GM12878 (cell line): ENCODE results near the gene RBM4B. TPM values are rescaled to one million over a fixed set of nuclear protein-coding genes. Genes with fewer than 3 reads are reported as not detected.

Experiments used
- ATAC-seq: fragments of 200-7000 bp; cut with Tn5 transposase; 3 replicates; pipeline ENCODE4 v1.9.1; 2020; ENCODE audit warnings: mild to moderate bottlenecking, moderate library complexity
- BruUV-seq: library from RNA; stranded (reverse); fragments of 400-500 nt; replicated peaks from 2 replicates; lab custom pipeline; 2021; lab: Mats Ljungman, UMichigan
- CTCF ChIA-PET: fragments of 300-600 bp; sonication (Branson Sonifier 250); formaldehyde crosslinking; extraction: SDS; loops from one replicate; lab custom pipeline; 2021; ENCODE audit warnings: inconsistent platforms; lab: Yijun Ruan, JAX
- POLR2A ChIA-PET: fragments of 350-600 bp; formaldehyde crosslinking; extraction: SDS; loops from one replicate; lab custom pipeline; 2021; ENCODE audit warnings: inconsistent platforms; lab: Charles Lee
- RAD21 ChIA-PET: fragments of 300-600 bp; sonication (Branson Sonifier 250); formaldehyde crosslinking; loops from one replicate; lab custom pipeline; 2023; ENCODE audit warnings: antibody characterized with exemption; ENCODE audit not compliant: unreplicated experiment; lab: Charles Lee
- SMC1A ChIA-PET: fragments of 300-600 bp; sonication (Branson Sonifier 250); formaldehyde crosslinking; loops from one replicate; lab custom pipeline; 2023; ENCODE audit not compliant: unreplicated experiment, uncharacterized antibody; lab: Charles Lee
- DNase-seq: peaks from one replicate; pipeline ENCODE4 v3.0.0-alpha.2; 2011; ENCODE audit warnings: low read depth, low spot score
- FAIRE-seq: peaks from 3 replicates; lab custom pipeline; 2011; peaks lifted over from hg19 to GRCh38; lab: Jason Lieb, UNC
- H2AFZ ChIP-seq: 2 replicates; pipeline ENCODE4 v1.6.0; 2011; ENCODE audit warnings: low read depth, low read length, control low read depth; ENCODE audit not compliant: control insufficient read depth
- H3K27ac ChIP-seq: 2 replicates; pipeline ENCODE4 v1.5.1; 2011; ENCODE audit warnings: control low read depth; ENCODE audit not compliant: control insufficient read depth, insufficient read depth
- H3K27me3 ChIP-seq, 2 experiments: replicated peaks in 1 of 2; 2 replicates each; pipeline versions ENCODE4 v1.6.0 to v1.6.1; 2011; ENCODE audit warnings: low read length in 1 of 2; ENCODE audit not compliant: control insufficient read depth in 2 of 2, insufficient read depth in 2 of 2
- H3K36me3 ChIP-seq, 2 experiments: 2 replicates each; pipeline ENCODE4 v1.5.1; 2011; ENCODE audit warnings: low read length in 1 of 2; ENCODE audit not compliant: control insufficient read depth in 2 of 2, insufficient read depth in 2 of 2
- H3K4me1 ChIP-seq: 2 replicates; pipeline ENCODE4 v1.6.1; 2011; ENCODE audit warnings: mild to moderate bottlenecking, low read length, moderate library complexity, mixed read lengths; ENCODE audit not compliant: control insufficient read depth, insufficient read depth
- H3K4me2 ChIP-seq: 2 replicates; pipeline ENCODE4 v1.6.0; 2011; ENCODE audit warnings: control low read depth; ENCODE audit not compliant: control insufficient read depth, insufficient read depth
- H3K4me3 ChIP-seq: fragments of 200-600 bp; sonication (generic); 2 replicates; pipeline ENCODE4 v1.5.1; 2016
- H3K79me2 ChIP-seq: 2 replicates; pipeline ENCODE4 v1.6.0; 2011; ENCODE audit warnings: low read length; ENCODE audit not compliant: control insufficient read depth, insufficient read depth
- H3K9ac ChIP-seq: 2 replicates; pipeline ENCODE4 v1.8.0; 2011; ENCODE audit warnings: low read length, control low read depth, mixed read lengths; ENCODE audit not compliant: control insufficient read depth, insufficient read depth
- H3K9me3 ChIP-seq: replicated peaks from 3 replicates; pipeline ENCODE4 v1.5.1; 2011; ENCODE audit warnings: mild to moderate bottlenecking, low read length; ENCODE audit not compliant: control insufficient read depth, insufficient read depth
- H4K20me1 ChIP-seq: 2 replicates; pipeline ENCODE4 v1.6.0; 2011; ENCODE audit not compliant: control insufficient read depth, insufficient read depth
- NFXL1 ChIP-seq: fragments of 450-650 bp; IDR thresholded peaks from 2 replicates; pipeline ENCODE4 v1.6.1; 2017; ENCODE audit warnings: antibody characterized with exemption, mild to moderate bottlenecking, borderline replicate concordance
- NFYA ChIP-seq: IDR thresholded peaks from 2 replicates; pipeline ENCODE4 v1.6.1; 2011; ENCODE audit warnings: low read depth, mild to moderate bottlenecking, low read length, improper control_type of control experiment, borderline replicate concordance
- PML ChIP-seq: IDR thresholded peaks from 2 replicates; pipeline ENCODE4 v1.6.1; 2012; ENCODE audit warnings: low read length, inconsistent platforms
- ZZZ3 ChIP-seq: IDR thresholded peaks from 2 replicates; pipeline ENCODE4 v1.6.1; 2011; ENCODE audit warnings: low read depth; ENCODE audit not compliant: control insufficient read depth, insufficient read length
- WGBS: methylation state at CpG from one replicate; pipeline ENCODE4 v1.1.6; 2016; ENCODE audit warnings: low lambda C conversion rate; ENCODE audit not compliant: insufficient replicate concordance, insufficient coverage; ENCODE audit errors: missing lambda C conversion rate; 5-methylcytosine and 5-hydroxymethylcytosine counted together
- in situ Hi-C: fragments of 300-500 bp; cut with MboI; formaldehyde crosslinking; loops from 9 replicates; pipeline ENCODE4 v1.14.3; 2018; ENCODE audit warnings: mixed read lengths
- intact Hi-C: fragments of 100-400 bp; cut with micrococcal nuclease; formaldehyde crosslinking; loops from one replicate; pipeline ENCODE4 v1.14.2; 2022; ENCODE audit not compliant: unreplicated experiment
- polyA plus RNA-seq, 11 experiments: library from polyadenylated mRNA; depleted of rRNA in 4 of 11; unstranded in 6 of 11; stranded (reverse) in 5 of 11; fragments of >200 nt; fragmentation: Nextera tagmentation in 4 of 11; fragmentation: Illumina TruSeq in 1 of 11; extraction: Ambion mirVana in 4 of 11; extraction: Trizol in 1 of 11; gene quantifications; 1 replicate in 1 of 11; 2 replicates in 10 of 11; pipeline versions ENCODE4 v1.2.1 to v1.2.3, GENCODE V29; 2011 to 2016; ENCODE audit warnings: inconsistent platforms in 2 of 11, missing spikeins in 2 of 11, low read depth in 1 of 11
- total RNA-seq, 4 experiments: library from RNA; depleted of rRNA in 3 of 4; stranded (reverse); fragments of >200 nt in 3 of 4; fragmentation: Illumina TruSeq in 1 of 4; extraction: Trizol in 1 of 4; gene quantifications; 2 replicates each; pipeline versions ENCODE4 v1.2.1 to v1.2.3, GENCODE V29; 2013 to 2021
- TF ChIP-seq, protein P1 (sequence below): IDR thresholded peaks from 2 replicates; pipeline ENCODE4 v1.6.1; 2012; ENCODE audit warnings: improper control_type of control experiment, low read depth, low read length; ENCODE audit not compliant: insufficient replicate concordance
- TF ChIP-seq, protein P2 (sequence below): fragments of 450-650 bp; IDR thresholded peaks from 2 replicates; pipeline ENCODE4 v1.6.1; 2017; ENCODE audit warnings: mild to moderate bottlenecking, moderate library complexity
- TF ChIP-seq, protein P3 (sequence below): fragments of 450-650 bp; IDR thresholded peaks from 2 replicates; pipeline ENCODE4 v1.6.1; 2017; ENCODE audit warnings: mild to moderate bottlenecking
- TF ChIP-seq, protein P4 (sequence below): fragments of 450-650 bp; IDR thresholded peaks from 2 replicates; pipeline ENCODE4 v1.6.1; 2017; ENCODE audit warnings: low read depth, mild to moderate bottlenecking, moderate library complexity

The RBM4B gene
- total and polyA plus RNA-seq, 10 of the 15 experiments (the other 5 are each of a cell fraction or from before 2014, with no cell fraction given): 16.1 to 37.0 (median 21.6) TPM

DNA sequence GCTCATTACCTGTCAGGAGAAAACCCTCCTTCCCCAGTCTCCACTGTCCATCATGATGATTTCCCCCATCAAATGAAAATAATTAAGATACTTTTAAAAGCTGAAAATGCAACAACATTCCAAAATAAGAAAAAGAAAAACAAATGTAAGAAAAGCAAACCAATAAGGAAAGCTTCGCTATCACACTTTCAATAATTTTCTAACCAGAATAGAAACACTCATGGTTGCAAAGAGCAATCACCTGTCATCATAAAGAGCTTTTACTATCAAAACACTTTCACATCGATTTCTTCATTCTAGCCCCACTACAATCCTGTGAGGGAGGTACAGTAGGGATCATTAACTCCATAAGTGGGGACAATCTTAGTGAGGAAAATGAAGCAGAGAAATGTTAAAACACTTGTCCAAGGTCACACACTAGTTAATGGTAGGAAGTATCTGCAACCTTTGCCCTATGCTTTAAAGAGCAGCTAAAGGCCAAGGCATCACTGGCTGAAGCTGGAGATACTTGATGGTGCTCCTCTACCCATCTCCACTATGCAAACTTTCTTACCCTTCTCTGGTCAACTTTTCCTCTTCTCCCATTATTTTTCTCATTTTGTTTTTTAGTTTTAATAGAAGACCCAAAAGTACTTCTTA is 2.6 kb downstream of the RBM4B start:
- no peak for FAIRE-seq
- POLR2A ChIA-PET: interaction anchor here (0.7 kb wide), 1 partner anchor 203 kb away, joined by 3 read pairs; no protein-coding TSS in a partner anchor
- TF ChIP-seq, protein P1, sequence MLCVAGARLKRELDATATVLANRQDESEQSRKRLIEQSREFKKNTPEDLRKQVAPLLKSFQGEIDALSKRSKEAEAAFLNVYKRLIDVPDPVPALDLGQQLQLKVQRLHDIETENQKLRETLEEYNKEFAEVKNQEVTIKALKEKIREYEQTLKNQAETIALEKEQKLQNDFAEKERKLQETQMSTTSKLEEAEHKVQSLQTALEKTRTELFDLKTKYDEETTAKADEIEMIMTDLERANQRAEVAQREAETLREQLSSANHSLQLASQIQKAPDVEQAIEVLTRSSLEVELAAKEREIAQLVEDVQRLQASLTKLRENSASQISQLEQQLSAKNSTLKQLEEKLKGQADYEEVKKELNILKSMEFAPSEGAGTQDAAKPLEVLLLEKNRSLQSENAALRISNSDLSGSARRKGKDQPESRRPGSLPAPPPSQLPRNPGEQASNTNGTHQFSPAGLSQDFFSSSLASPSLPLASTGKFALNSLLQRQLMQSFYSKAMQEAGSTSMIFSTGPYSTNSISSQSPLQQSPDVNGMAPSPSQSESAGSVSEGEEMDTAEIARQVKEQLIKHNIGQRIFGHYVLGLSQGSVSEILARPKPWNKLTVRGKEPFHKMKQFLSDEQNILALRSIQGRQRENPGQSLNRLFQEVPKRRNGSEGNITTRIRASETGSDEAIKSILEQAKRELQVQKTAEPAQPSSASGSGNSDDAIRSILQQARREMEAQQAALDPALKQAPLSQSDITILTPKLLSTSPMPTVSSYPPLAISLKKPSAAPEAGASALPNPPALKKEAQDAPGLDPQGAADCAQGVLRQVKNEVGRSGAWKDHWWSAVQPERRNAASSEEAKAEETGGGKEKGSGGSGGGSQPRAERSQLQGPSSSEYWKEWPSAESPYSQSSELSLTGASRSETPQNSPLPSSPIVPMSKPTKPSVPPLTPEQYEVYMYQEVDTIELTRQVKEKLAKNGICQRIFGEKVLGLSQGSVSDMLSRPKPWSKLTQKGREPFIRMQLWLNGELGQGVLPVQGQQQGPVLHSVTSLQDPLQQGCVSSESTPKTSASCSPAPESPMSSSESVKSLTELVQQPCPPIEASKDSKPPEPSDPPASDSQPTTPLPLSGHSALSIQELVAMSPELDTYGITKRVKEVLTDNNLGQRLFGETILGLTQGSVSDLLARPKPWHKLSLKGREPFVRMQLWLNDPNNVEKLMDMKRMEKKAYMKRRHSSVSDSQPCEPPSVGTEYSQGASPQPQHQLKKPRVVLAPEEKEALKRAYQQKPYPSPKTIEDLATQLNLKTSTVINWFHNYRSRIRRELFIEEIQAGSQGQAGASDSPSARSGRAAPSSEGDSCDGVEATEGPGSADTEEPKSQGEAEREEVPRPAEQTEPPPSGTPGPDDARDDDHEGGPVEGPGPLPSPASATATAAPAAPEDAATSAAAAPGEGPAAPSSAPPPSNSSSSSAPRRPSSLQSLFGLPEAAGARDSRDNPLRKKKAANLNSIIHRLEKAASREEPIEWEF: no peak
- TF ChIP-seq, protein P2, sequence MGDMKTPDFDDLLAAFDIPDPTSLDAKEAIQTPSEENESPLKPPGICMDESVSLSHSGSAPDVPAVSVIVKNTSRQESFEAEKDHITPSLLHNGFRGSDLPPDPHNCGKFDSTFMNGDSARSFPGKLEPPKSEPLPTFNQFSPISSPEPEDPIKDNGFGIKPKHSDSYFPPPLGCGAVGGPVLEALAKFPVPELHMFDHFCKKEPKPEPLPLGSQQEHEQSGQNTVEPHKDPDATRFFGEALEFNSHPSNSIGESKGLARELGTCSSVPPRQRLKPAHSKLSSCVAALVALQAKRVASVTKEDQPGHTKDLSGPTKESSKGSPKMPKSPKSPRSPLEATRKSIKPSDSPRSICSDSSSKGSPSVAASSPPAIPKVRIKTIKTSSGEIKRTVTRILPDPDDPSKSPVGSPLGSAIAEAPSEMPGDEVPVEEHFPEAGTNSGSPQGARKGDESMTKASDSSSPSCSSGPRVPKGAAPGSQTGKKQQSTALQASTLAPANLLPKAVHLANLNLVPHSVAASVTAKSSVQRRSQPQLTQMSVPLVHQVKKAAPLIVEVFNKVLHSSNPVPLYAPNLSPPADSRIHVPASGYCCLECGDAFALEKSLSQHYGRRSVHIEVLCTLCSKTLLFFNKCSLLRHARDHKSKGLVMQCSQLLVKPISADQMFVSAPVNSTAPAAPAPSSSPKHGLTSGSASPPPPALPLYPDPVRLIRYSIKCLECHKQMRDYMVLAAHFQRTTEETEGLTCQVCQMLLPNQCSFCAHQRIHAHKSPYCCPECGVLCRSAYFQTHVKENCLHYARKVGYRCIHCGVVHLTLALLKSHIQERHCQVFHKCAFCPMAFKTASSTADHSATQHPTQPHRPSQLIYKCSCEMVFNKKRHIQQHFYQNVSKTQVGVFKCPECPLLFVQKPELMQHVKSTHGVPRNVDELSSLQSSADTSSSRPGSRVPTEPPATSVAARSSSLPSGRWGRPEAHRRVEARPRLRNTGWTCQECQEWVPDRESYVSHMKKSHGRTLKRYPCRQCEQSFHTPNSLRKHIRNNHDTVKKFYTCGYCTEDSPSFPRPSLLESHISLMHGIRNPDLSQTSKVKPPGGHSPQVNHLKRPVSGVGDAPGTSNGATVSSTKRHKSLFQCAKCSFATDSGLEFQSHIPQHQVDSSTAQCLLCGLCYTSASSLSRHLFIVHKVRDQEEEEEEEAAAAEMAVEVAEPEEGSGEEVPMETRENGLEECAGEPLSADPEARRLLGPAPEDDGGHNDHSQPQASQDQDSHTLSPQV: no peak
- no peak for TF ChIP-seq NFXL1
- TF ChIP-seq PML: no peak
- TF ChIP-seq, protein P3, sequence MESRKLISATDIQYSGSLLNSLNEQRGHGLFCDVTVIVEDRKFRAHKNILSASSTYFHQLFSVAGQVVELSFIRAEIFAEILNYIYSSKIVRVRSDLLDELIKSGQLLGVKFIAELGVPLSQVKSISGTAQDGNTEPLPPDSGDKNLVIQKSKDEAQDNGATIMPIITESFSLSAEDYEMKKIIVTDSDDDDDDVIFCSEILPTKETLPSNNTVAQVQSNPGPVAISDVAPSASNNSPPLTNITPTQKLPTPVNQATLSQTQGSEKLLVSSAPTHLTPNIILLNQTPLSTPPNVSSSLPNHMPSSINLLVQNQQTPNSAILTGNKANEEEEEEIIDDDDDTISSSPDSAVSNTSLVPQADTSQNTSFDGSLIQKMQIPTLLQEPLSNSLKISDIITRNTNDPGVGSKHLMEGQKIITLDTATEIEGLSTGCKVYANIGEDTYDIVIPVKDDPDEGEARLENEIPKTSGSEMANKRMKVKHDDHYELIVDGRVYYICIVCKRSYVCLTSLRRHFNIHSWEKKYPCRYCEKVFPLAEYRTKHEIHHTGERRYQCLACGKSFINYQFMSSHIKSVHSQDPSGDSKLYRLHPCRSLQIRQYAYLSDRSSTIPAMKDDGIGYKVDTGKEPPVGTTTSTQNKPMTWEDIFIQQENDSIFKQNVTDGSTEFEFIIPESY: no peak
- TF ChIP-seq, protein P4, sequence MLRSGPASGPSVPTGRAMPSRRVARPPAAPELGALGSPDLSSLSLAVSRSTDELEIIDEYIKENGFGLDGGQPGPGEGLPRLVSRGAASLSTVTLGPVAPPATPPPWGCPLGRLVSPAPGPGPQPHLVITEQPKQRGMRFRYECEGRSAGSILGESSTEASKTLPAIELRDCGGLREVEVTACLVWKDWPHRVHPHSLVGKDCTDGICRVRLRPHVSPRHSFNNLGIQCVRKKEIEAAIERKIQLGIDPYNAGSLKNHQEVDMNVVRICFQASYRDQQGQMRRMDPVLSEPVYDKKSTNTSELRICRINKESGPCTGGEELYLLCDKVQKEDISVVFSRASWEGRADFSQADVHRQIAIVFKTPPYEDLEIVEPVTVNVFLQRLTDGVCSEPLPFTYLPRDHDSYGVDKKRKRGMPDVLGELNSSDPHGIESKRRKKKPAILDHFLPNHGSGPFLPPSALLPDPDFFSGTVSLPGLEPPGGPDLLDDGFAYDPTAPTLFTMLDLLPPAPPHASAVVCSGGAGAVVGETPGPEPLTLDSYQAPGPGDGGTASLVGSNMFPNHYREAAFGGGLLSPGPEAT: no peak
- TF ChIP-seq NFYA: no peak
- TF ChIP-seq ZZZ3: no peak

More for the DNA sequence above, 2.6 kb downstream of the RBM4B start:
- intact Hi-C loops: loop anchor here (5.0 to 10.0 kb wide), 2 partner anchors 83 to 240 kb away; partner anchors contain the start of genes CCDC87, CCS and MRPL11
- in situ Hi-C loops: no loop called here
- H3K79me2 ChIP-seq: peaks cover 25% of the 10 kb centered on the region
- ATAC-seq: no peak
- WGBS: 70% methylated on average over 2 of the region's 2 CpGs
- SMC1A ChIA-PET: interaction anchor here (0.8 to 1.9 kb wide), 7 partner anchors 10 to 97 kb away, joined by 3 to 6 read pairs (median 3); partner anchors contain the start of gene RBM4
- H3K9me3 ChIP-seq: no peaks in the 10 kb centered on the region
- DNase-seq: no peak
- no peak overlapping the region for H2AFZ ChIP-seq
- BruUV-seq: no TSS peak
- peak overlapping the region; percentile 15 for H3K4me2 ChIP-seq
- 0 out of 4 replicates have a peak, but pooled peaks cover 0 to 3% of the 10 kb centered on the region in 2 experiments for H3K36me3 ChIP-seq
- peak overlapping the region; percentile 1; the same call in 1 of the 2 replicates for H3K4me3 ChIP-seq
- RAD21 ChIA-PET: interaction anchor here (1.2 to 1.4 kb wide), 2 partner anchors 37 to 56 kb away, joined by 3 to 5 read pairs; partner anchors contain the start of gene RBM4
- CTCF ChIA-PET: interaction anchor here (0.6 to 2.1 kb wide), 6 partner anchors 48 to 289 kb away, joined by 3 to 6 read pairs (median 3); no protein-coding TSS in a partner anchor
- no peaks in the 10 kb centered on the region for H3K27me3 ChIP-seq
- no peak overlapping the region for H3K27ac ChIP-seq
- no peaks in the 10 kb centered on the region for H4K20me1 ChIP-seq
- peaks cover 9% of the 10 kb centered on the region for H3K4me1 ChIP-seq
- no peak overlapping the region for H3K9ac ChIP-seq
